GM12891 (cell line): ENCODE data around the gene INSIG1.

Experiments used
- PAX5 ChIP-seq: IDR thresholded peaks from 2 replicates; pipeline ENCODE4 v1.6.1; 2011; ENCODE audit warnings: low read length, moderate library complexity, mild to moderate bottlenecking; ENCODE audit not compliant: insufficient read depth, severe bottlenecking
- POLR2A ChIP-seq: IDR thresholded peaks from 2 replicates; pipeline ENCODE4 v1.6.1; 2011; ENCODE audit warnings: low read depth, low read length, control low read depth
- POLR2AphosphoS5 ChIP-seq: IDR thresholded peaks from 2 replicates; pipeline ENCODE4 v1.6.1; 2011; ENCODE audit warnings: low read depth, low read length, control low read depth
- POU2F2 ChIP-seq: IDR thresholded peaks from 2 replicates; pipeline ENCODE4 v1.6.1; 2011; ENCODE audit warnings: low read depth, mild to moderate bottlenecking, control low read depth, low read length, moderate library complexity
- SPI1 ChIP-seq: IDR thresholded peaks from 2 replicates; pipeline ENCODE4 v1.6.1; 2011; ENCODE audit warnings: low read depth, low read length, control low read depth
- TAF1 ChIP-seq: IDR thresholded peaks from 2 replicates; pipeline ENCODE4 v1.6.1; 2011; ENCODE audit warnings: low read depth, low read length, control low read depth

DNA sequence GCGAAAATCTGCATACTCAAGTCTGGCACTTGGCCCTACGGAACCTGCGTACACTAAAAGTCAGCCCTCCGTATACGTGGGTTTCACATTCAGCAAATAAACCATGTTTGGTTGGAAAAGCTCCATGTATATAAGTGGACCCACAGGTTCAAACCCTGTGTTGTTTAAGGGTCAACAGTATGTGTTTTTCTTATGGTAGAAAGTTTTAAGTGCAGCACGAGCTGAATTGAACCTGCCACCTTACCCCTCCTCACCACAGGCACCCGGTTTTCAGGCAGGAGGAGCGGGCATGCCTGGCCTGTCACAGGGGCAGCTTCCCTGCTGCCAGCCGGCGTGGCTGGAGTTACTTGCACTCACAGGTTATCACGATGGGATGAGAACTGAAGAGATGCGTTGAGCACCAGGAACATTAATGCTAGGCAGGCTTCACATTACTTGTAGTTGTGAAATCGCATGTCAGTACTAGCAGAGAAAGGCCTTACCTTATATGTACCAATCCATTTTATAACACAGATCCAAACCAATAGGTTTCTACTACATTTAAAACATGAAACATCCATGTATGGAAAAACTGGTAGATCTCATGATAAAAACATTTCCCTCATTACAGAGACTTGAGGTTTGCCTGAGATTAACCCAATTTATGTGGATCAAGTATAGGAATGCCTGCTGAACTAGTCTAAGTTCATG is 12.9 kb downstream of the INSIG1 start:
- TF ChIP-seq TAF1, result no peak
- peak; percentile 66; the same call in 1 of the 2 replicates for TF ChIP-seq POLR2AphosphoS5
- TF ChIP-seq POLR2A, result peak; percentile 40; the same call in 1 of the 2 replicates
- TF ChIP-seq SPI1, result no peak
- TF ChIP-seq PAX5, result no peak
- no peak for TF ChIP-seq POU2F2
